Activated CD8-positive, alpha-beta T cell treated with anti-CD3 and anti-CD28 coated beads, Interleukin-2, amount 10 ng/mL, durations not matched to agents 7 days and 5 days (primary cell): ENCODE results near the gene PAK5. TPM values are rescaled to one million over a fixed set of nuclear protein-coding genes. Genes with fewer than 3 reads are reported as not detected.

Experiments used
- ATAC-seq: fragments of 150-1000 bp; cut with Tn5 transposase; one replicate; pipeline ENCODE4 v1.10.0; 2021; ENCODE audit warnings: moderate library complexity
- CTCF ChIA-PET: fragments of 350-600 bp; sonication (Branson Sonifier 250); formaldehyde crosslinking; loops from one replicate; lab custom pipeline; 2021; ENCODE audit warnings: antibody characterized with exemption; lab: Charles Lee
- POLR2A ChIA-PET: fragments of 350-600 bp; sonication (Branson Sonifier 250); formaldehyde crosslinking; loops from one replicate; lab custom pipeline; 2021; ENCODE audit warnings: antibody characterized with exemption; lab: Charles Lee
- DNase-seq: peaks from one replicate; pipeline ENCODE4 v3.0.0-alpha.2; 2020
- H3K27ac Mint-ChIP-seq: one replicate; pipeline ENCODE4 v1.8.0; 2021; ENCODE audit warnings: mild to moderate bottlenecking, mixed read lengths
- H3K27me3 Mint-ChIP-seq: one replicate; pipeline ENCODE4 v1.8.0; 2021; ENCODE audit warnings: low read depth, mixed read lengths
- H3K36me3 Mint-ChIP-seq: one replicate; pipeline ENCODE4 v1.8.0; 2021; ENCODE audit warnings: low read depth, mixed read lengths
- H3K4me1 Mint-ChIP-seq: one replicate; pipeline ENCODE4 v1.8.0; 2021; ENCODE audit warnings: low read depth, mixed read lengths
- H3K4me3 Mint-ChIP-seq: one replicate; pipeline ENCODE4 v1.8.0; 2021; ENCODE audit warnings: mild to moderate bottlenecking, mixed read lengths
- H3K9me3 Mint-ChIP-seq: one replicate; pipeline ENCODE4 v1.8.0; 2022; ENCODE audit warnings: mixed read lengths; ENCODE audit not compliant: insufficient read depth
- total RNA-seq, 2 experiments: library from RNA; stranded (reverse); gene quantifications; one replicate each; pipeline ENCODE4 v1.2.3, GENCODE V29; 2021

PAK5 gene
- total RNA-seq, 2 experiments from 2014 or later: not detected

DNA sequence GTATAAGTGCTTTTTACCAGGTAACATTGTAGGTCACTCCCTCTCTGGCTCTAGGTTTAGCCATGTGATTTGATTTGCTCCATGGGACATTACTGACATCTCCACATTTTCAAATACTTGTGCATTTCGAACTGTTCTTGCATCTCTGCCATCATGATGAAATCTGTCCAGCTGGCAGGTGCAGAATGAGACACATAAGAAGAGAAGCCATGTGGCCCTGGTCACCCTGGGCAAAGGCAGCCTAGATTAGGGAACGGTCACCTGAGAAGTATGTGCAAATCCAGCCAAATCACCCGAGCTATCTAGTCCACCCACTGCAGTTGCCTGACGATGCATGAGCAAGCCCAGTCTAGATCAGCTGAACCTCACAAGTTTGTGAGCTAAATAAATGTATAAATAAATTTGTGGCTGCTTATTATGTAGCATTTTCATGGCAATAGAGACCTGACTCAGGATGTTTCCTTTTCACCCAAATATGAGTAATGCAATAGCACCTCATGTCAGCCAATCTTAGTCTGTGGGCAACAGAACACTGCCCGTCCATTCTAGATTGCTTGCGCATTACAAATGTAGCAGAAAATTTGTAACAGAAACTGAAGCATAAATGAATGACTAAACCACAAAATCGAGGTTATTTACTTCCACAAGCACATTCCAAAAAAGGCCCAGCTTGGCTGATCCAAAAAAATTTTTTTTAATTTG is 115.2 kb downstream of the PAK5 start:
- H3K4me3 Mint-ChIP-seq: no peak overlapping the region
- H3K4me1 Mint-ChIP-seq: no peaks in the 10 kb centered on the region
- ATAC-seq (no peak), DNase-seq (no peak)
- peaks cover 5% of the 10 kb centered on the region for H3K9me3 Mint-ChIP-seq
- no peak overlapping the region for H3K27ac Mint-ChIP-seq
- H3K36me3 Mint-ChIP-seq: no peaks in the 10 kb centered on the region
- H3K27me3 Mint-ChIP-seq: no peaks in the 10 kb centered on the region
- ChIA-PET POLR2A (no interaction called here), CTCF (no interaction called here)

DNA sequence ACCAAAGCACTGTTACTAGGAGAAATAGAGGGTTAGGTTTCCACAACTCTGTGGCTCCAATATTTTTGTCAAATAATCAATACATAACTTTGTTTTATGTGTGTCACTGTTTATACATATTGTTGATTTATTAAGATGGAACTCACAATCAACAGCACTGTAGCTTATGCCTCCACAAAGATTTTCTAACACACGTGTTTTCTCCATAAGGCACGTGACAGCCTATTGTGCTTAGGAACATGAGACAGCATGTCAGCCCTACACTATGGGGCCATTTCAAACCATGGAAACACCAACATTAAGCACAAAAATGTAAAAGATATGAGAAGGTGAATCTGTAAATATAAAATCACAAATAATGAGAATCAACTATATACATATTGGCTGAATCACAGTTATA is 127.0 kb downstream of the PAK5 start:
- H3K36me3 Mint-ChIP-seq: no peaks in the 10 kb centered on the region
- no peaks in the 10 kb centered on the region for H3K4me1 Mint-ChIP-seq
- ATAC-seq (no peak), DNase-seq (no peak)
- no peaks in the 10 kb centered on the region for H3K9me3 Mint-ChIP-seq
- no peak overlapping the region for H3K27ac Mint-ChIP-seq
- H3K4me3 Mint-ChIP-seq: no peak overlapping the region
- CTCF ChIA-PET: no interaction called here
- POLR2A ChIA-PET: no interaction called here
- no peaks in the 10 kb centered on the region for H3K27me3 Mint-ChIP-seq

DNA sequence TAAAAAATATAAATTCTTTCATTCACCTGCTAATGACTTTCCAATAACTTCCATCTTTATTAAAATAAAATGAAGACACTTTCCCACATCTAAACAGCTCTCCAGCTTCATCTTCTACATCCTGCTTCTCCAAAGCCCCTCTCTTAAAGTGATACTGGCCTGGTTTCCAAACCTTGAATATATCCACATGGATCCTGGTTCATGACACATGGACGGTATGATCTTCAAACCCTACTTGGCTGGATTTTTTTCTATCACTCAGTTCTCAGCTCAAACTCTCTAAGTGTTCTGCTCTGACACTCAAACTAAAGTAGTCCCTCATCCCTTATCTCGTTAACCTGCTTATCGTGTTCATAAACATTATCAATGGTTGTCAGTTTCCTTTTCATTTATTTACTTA is 128.2 kb downstream of the PAK5 start:
- H3K36me3 Mint-ChIP-seq: no peaks in the 10 kb centered on the region
- DNase-seq (no peak), ATAC-seq (no peak)
- H3K9me3 Mint-ChIP-seq: no peaks in the 10 kb centered on the region
- no peaks in the 10 kb centered on the region for H3K4me1 Mint-ChIP-seq
- ChIA-PET POLR2A (no interaction called here), CTCF (no interaction called here)
- H3K27me3 Mint-ChIP-seq: no peaks in the 10 kb centered on the region
- no peak overlapping the region for H3K4me3 Mint-ChIP-seq
- no peak overlapping the region for H3K27ac Mint-ChIP-seq

DNA sequence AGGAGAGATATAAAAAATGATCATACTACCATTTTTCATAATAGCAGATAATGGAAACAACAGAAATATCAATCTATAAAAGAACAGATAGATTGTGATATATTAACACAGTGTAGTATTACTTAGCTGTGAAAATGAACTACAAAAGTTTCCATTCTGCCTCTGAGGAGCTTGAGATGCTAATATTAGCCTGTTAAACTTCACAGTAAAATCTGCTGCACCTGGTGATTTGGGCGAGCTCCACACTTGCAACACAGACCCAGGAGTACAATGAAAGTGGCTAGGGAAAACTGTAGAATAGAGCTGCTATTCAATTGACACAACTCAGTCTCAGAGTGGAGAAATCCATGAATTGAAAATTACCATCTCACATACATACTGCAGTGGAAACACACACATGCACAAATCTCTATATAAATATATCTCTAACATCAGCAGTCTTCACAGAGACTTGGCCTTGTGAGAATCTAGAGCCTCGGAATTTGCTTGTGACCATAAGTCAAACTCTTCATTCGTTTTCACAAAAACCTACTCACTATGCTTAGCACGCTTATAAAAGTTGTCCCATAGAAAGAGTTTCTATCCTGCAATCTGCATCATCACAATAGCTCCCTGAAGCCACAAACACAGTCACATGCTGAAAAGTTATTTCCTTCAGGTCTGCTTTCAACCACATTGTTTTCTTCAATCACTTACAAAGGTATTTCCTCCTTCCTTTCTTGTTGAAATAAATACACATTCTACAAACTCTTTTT is 133.0 kb downstream of the PAK5 start:
- Mint-ChIP-seq H3K9me3 (no peaks in the 10 kb centered on the region), H3K4me3 (no peak overlapping the region), H3K27me3 (no peaks in the 10 kb centered on the region), H3K36me3 (no peaks in the 10 kb centered on the region), H3K4me1 (no peaks in the 10 kb centered on the region), H3K27ac (no peak overlapping the region)
- POLR2A ChIA-PET: no interaction called here
- no peak for ATAC-seq
- no peak for DNase-seq
- CTCF ChIA-PET: no interaction called here

- no peak overlapping the region for H3K4me3 Mint-ChIP-seq
- no peaks in the 10 kb centered on the region for H3K36me3 Mint-ChIP-seq
- no peaks in the 10 kb centered on the region for H3K27me3 Mint-ChIP-seq
- ChIA-PET CTCF (no interaction called here), POLR2A (no interaction called here)
- no peak for ATAC-seq
- H3K9me3 Mint-ChIP-seq: no peaks in the 10 kb centered on the region
- H3K4me1 Mint-ChIP-seq: no peaks in the 10 kb centered on the region
- no peak for DNase-seq
- no peak overlapping the region for H3K27ac Mint-ChIP-seq
Measured at GRCh38 chr20:9699181-9699580, 139.7 kb downstream of the PAK5 start.

- no peaks in the 10 kb centered on the region for H3K4me1 Mint-ChIP-seq
- ATAC-seq: no peak
- H3K27me3 Mint-ChIP-seq: no peaks in the 10 kb centered on the region
- H3K36me3 Mint-ChIP-seq: no peaks in the 10 kb centered on the region
- ChIA-PET POLR2A (no interaction called here), CTCF (no interaction called here)
- no peaks in the 10 kb centered on the region for H3K9me3 Mint-ChIP-seq
- no peak overlapping the region for H3K27ac Mint-ChIP-seq
- no peak for DNase-seq
- H3K4me3 Mint-ChIP-seq: no peak overlapping the region
Measured at GRCh38 chr20:9689041-9689440, 149.8 kb downstream of the PAK5 start.

- ChIA-PET POLR2A (no interaction called here), CTCF (no interaction called here)
- ATAC-seq (no peak), DNase-seq (no peak)
- Mint-ChIP-seq H3K36me3 (no peaks in the 10 kb centered on the region), H3K4me1 (no peaks in the 10 kb centered on the region), H3K9me3 (no peaks in the 10 kb centered on the region), H3K27ac (no peak overlapping the region), H3K4me3 (no peak overlapping the region), H3K27me3 (no peaks in the 10 kb centered on the region)
Measured at GRCh38 chr20:9686866-9687265, 152.0 kb downstream of the PAK5 start.

- Mint-ChIP-seq H3K9me3 (no peaks in the 10 kb centered on the region), H3K36me3 (no peaks in the 10 kb centered on the region), H3K4me3 (no peak overlapping the region), H3K27me3 (no peaks in the 10 kb centered on the region), H3K27ac (no peak overlapping the region), H3K4me1 (no peaks in the 10 kb centered on the region)
- no peak for DNase-seq
- POLR2A ChIA-PET: no interaction called here
- CTCF ChIA-PET: no interaction called here
- no peak for ATAC-seq
Measured at GRCh38 chr20:9686455-9686854, 152.4 kb downstream of the PAK5 start.

GRCh38 chr20:9686001-9686400 is 152.9 kb downstream of the PAK5 start:
- Mint-ChIP-seq H3K36me3 (no peaks in the 10 kb centered on the region), H3K4me1 (no peaks in the 10 kb centered on the region), H3K4me3 (no peak overlapping the region), H3K27me3 (no peaks in the 10 kb centered on the region), H3K9me3 (no peaks in the 10 kb centered on the region), H3K27ac (no peak overlapping the region)
- CTCF ChIA-PET: no interaction called here
- ATAC-seq (no peak), DNase-seq (no peak)
- POLR2A ChIA-PET: no interaction called here

DNA sequence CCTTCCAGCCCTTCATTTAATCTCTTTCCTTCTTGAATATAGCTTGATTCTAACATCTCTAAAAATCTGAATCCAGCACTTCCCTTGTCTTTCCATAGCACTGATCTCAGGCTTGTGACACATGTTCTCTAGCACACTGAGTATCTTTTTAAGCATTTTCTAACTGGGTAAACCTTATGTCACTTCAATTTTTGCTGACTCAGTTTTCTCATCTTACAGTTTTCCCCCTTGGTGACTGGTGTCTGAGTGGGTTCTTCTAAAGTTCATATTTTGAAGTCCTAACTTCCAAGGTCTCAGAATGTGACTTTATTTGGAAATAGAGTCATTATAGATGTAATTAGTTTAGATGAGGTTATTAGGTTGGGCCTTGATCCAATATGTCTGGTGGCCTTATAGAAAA is 153.9 kb downstream of the PAK5 start:
- Mint-ChIP-seq H3K27me3 (no peaks in the 10 kb centered on the region), H3K36me3 (no peaks in the 10 kb centered on the region), H3K4me1 (no peaks in the 10 kb centered on the region), H3K4me3 (no peak overlapping the region), H3K27ac (no peak overlapping the region), H3K9me3 (no peaks in the 10 kb centered on the region)
- ChIA-PET POLR2A (no interaction called here), CTCF (no interaction called here)
- DNase-seq (no peak), ATAC-seq (no peak)

GRCh38 chr20:9677100-9677623 is 161.7 kb downstream of the PAK5 start:
- no peaks in the 10 kb centered on the region for H3K36me3 Mint-ChIP-seq
- ATAC-seq (no peak), DNase-seq (no peak)
- no peaks in the 10 kb centered on the region for H3K9me3 Mint-ChIP-seq
- no peaks in the 10 kb centered on the region for H3K4me1 Mint-ChIP-seq
- H3K27me3 Mint-ChIP-seq: no peaks in the 10 kb centered on the region
- no peak overlapping the region for H3K27ac Mint-ChIP-seq
- no peak overlapping the region for H3K4me3 Mint-ChIP-seq
- POLR2A ChIA-PET: no interaction called here
- CTCF ChIA-PET: no interaction called here

GRCh38 chr20:9672981-9673380 is 165.9 kb downstream of the PAK5 start:
- ATAC-seq (no peak), DNase-seq (no peak)
- Mint-ChIP-seq H3K9me3 (no peaks in the 10 kb centered on the region), H3K4me1 (no peaks in the 10 kb centered on the region), H3K36me3 (no peaks in the 10 kb centered on the region), H3K4me3 (no peak overlapping the region), H3K27me3 (no peaks in the 10 kb centered on the region), H3K27ac (no peak overlapping the region)
- ChIA-PET CTCF (no interaction called here), POLR2A (no interaction called here)
